ENCODE data around the gene ANKRD36.
"Not testable (repeated sequence)": the region's sequence is repeated elsewhere in the genome, so short reads cannot be mapped to it uniquely, and the experiment has no call there.

ANKRD36 gene

GRCh38 chr2:97129090-97129489, 16.1 kb downstream of the ANKRD36 start:
- DNase-seq = not testable (repeated sequence)

- not testable (repeated sequence) for DNase-seq
Measured at GRCh38 chr2:97144016-97144415, 31.1 kb downstream of the ANKRD36 start.

GRCh38 chr2:97166548-97166947, 53.6 kb downstream of the ANKRD36 start:
- DNase-seq = not testable (repeated sequence)

- not testable (repeated sequence) for DNase-seq
Measured at GRCh38 chr2:97167938-97168337, 55.0 kb downstream of the ANKRD36 start.

- DNase-seq = not testable (repeated sequence)
Measured at GRCh38 chr2:97168583-97168982, 55.6 kb downstream of the ANKRD36 start.

GRCh38 chr2:97180391-97180790, 67.4 kb downstream of the ANKRD36 start:
- not testable (repeated sequence) for DNase-seq

GRCh38 chr2:97195349-97195748, 82.4 kb downstream of the ANKRD36 start:
- DNase-seq = not testable (repeated sequence)

- DNase-seq = not testable (repeated sequence)
Measured at GRCh38 chr2:97197251-97197650, 84.3 kb downstream of the ANKRD36 start.

- DNase-seq = not testable (repeated sequence)
Measured at GRCh38 chr2:97200887-97201286, 87.9 kb downstream of the ANKRD36 start.

GRCh38 chr2:97202643-97203250, 89.8 kb downstream of the ANKRD36 start:
- DNase-seq = not testable (repeated sequence)

GRCh38 chr2:97210325-97210724, 97.4 kb downstream of the ANKRD36 start:
- no peak for DNase-seq

- DNase-seq = not testable (repeated sequence)
Measured at GRCh38 chr2:97215025-97215424, 102.1 kb downstream of the ANKRD36 start.

GRCh38 chr2:97230848-97231585, 118.1 kb downstream of the ANKRD36 start:
- DNase-seq = not testable (repeated sequence)

GRCh38 chr2:97232981-97233380, 120.0 kb downstream of the ANKRD36 start:
- not testable (repeated sequence) for DNase-seq

GRCh38 chr2:97233660-97234295, 120.8 kb downstream of the ANKRD36 start:
- not testable (repeated sequence) for DNase-seq

GRCh38 chr2:97261192-97261591, 148.2 kb downstream of the ANKRD36 start:
- not testable (repeated sequence) for DNase-seq

GRCh38 chr2:97266449-97266848, 153.5 kb downstream of the ANKRD36 start:
- DNase-seq = not testable (repeated sequence)

GRCh38 chr2:97267411-97268074, 154.6 kb downstream of the ANKRD36 start:
- no peak for DNase-seq

GRCh38 chr2:97268075-97268591, 155.2 kb downstream of the ANKRD36 start:
- DNase-seq = not testable (repeated sequence)

- DNase-seq = not testable (repeated sequence)
Measured at GRCh38 chr2:97276232-97276798, 163.4 kb downstream of the ANKRD36 start.

GRCh38 chr2:97285187-97285586, 172.2 kb downstream of the ANKRD36 start:
- DNase-seq = not testable (repeated sequence)

- not testable (repeated sequence) for DNase-seq
Measured at GRCh38 chr2:97293687-97294086, 180.7 kb downstream of the ANKRD36 start.

Data from COR-L47 (cell line).